CD14-positive monocyte (primary cell): Measurements from ENCODE around the gene PALS1. TPM values are rescaled to one million over a fixed set of nuclear protein-coding genes. Genes with fewer than 3 reads are reported as not detected.

Source experiments
- DNase-seq, 3 donors: peaks; one replicate each; pipeline ENCODE4 v3.0.0-alpha.2; 2011 to 2022
- H2AFZ ChIP-seq: 2 replicates; pipeline ENCODE4 v1.6.0; 2012; ENCODE audit warnings: mild to moderate bottlenecking, low read depth, low read length, inconsistent platforms; ENCODE audit not compliant: insufficient read depth, poor library complexity, severe bottlenecking
- H3K27ac ChIP-seq, 2 donors: 1 replicate in 1 of 2; 2 replicates in 1 of 2; pipeline ENCODE4 v1.5.1; 2012 to 2013; ENCODE audit warnings: low read length in 2 of 2, control low read depth in 1 of 2, inconsistent platforms in 1 of 2, low read depth in 1 of 2, mild to moderate bottlenecking in 1 of 2
- H3K27me3 ChIP-seq, 2 donors: one replicate each; pipeline versions ENCODE4 v1.6.0 to v1.6.1; 2011 to 2013; ENCODE audit warnings: low read length in 2 of 2; ENCODE audit not compliant: control insufficient read depth in 2 of 2, insufficient read depth in 2 of 2
- H3K36me3 ChIP-seq, 2 donors: replicated peaks in 1 of 2; 1 replicate in 1 of 2; 2 replicates in 1 of 2; pipeline versions ENCODE4 v1.5.1 to v1.6.1; 2012 to 2013; ENCODE audit warnings: low read length in 2 of 2, control low read depth in 1 of 2, inconsistent platforms in 1 of 2, mild to moderate bottlenecking in 1 of 2; ENCODE audit not compliant: insufficient read depth in 2 of 2, control insufficient read depth in 1 of 2
- H3K4me1 ChIP-seq, 2 donors: 1 replicate in 1 of 2; 2 replicates in 1 of 2; pipeline versions ENCODE4 v1.5.1 to v1.6.1; 2012 to 2013; ENCODE audit warnings: low read length in 2 of 2, control low read depth in 1 of 2, inconsistent platforms in 1 of 2, mild to moderate bottlenecking in 1 of 2, moderate library complexity in 1 of 2; ENCODE audit not compliant: insufficient read depth in 2 of 2, control insufficient read depth in 1 of 2
- H3K4me2 ChIP-seq: replicated peaks from 2 replicates; pipeline ENCODE3; 2012; ENCODE audit warnings: low read length, moderate library complexity, mild to moderate bottlenecking; ENCODE audit not compliant: poor library complexity, severe bottlenecking; ENCODE audit errors: extremely low read depth
- H3K4me3 ChIP-seq, 3 experiments: fragments of 200-600 bp in 1 of 3; sonication (generic) in 1 of 3; replicated peaks in 1 of 3; 1 replicate in 2 of 3; 2 replicates in 1 of 3; pipeline ENCODE4 v1.5.1; 2011 to 2013; ENCODE audit warnings: low read length in 3 of 3, mild to moderate bottlenecking in 3 of 3, control low read depth in 2 of 3, low read depth in 2 of 3, inconsistent platforms in 1 of 3, moderate library complexity in 1 of 3
- H3K79me2 ChIP-seq: 2 replicates; pipeline ENCODE4 v1.6.0; 2012; ENCODE audit warnings: mild to moderate bottlenecking, control low read depth, inconsistent platforms, low read length, moderate library complexity; ENCODE audit not compliant: insufficient read depth
- H3K9ac ChIP-seq: 2 replicates; pipeline ENCODE4 v1.6.0; 2017; ENCODE audit warnings: low read length, mild to moderate bottlenecking; ENCODE audit not compliant: insufficient read depth, poor library complexity, severe bottlenecking
- H3K9me3 ChIP-seq, 2 donors: replicated peaks in 1 of 2; 1 replicate in 1 of 2; 2 replicates in 1 of 2; pipeline versions ENCODE4 v1.5.1 to v1.6.1; 2012 to 2013; ENCODE audit warnings: low read length in 2 of 2, control low read depth in 1 of 2; ENCODE audit not compliant: control insufficient read depth in 1 of 2, insufficient read depth in 1 of 2
- H4K20me1 ChIP-seq: 2 replicates; pipeline ENCODE4 v1.6.0; 2012; ENCODE audit warnings: mild to moderate bottlenecking, low read length, control low read depth, moderate library complexity; ENCODE audit not compliant: insufficient read depth
- H3K27ac Mint-ChIP-seq, 7 donors: one replicate each; pipeline ENCODE4 v1.8.0; 2020; ENCODE audit warnings: mild to moderate bottlenecking in 7 of 7, mixed read lengths in 7 of 7, moderate library complexity in 6 of 7, inconsistent platforms in 2 of 7
- H3K27me3 Mint-ChIP-seq, 3 donors: one replicate each; pipeline ENCODE4 v1.8.0; 2021 to 2022; ENCODE audit warnings: low read depth in 3 of 3, mild to moderate bottlenecking in 3 of 3, mixed read lengths in 3 of 3, moderate library complexity in 3 of 3, inconsistent platforms in 1 of 3
- H3K36me3 Mint-ChIP-seq, 2 donors: one replicate each; pipeline ENCODE4 v1.8.0; 2020; ENCODE audit warnings: mixed read lengths in 2 of 2, inconsistent platforms in 1 of 2, mild to moderate bottlenecking in 1 of 2
- H3K4me1 Mint-ChIP-seq: one replicate; pipeline ENCODE4 v1.8.0; 2020; ENCODE audit warnings: mild to moderate bottlenecking, mixed read lengths
- H3K4me3 Mint-ChIP-seq, 2 donors: one replicate each; pipeline ENCODE4 v1.8.0; 2020; ENCODE audit warnings: mild to moderate bottlenecking in 2 of 2, mixed read lengths in 2 of 2, moderate library complexity in 1 of 2
- H3K9me3 Mint-ChIP-seq, 7 donors: one replicate each; pipeline ENCODE4 v1.8.0; 2020 to 2022; ENCODE audit warnings: mixed read lengths in 7 of 7, mild to moderate bottlenecking in 6 of 7, moderate library complexity in 6 of 7, inconsistent platforms in 2 of 7
- CTCF ChIP-seq: fragments of 200-600 bp; IDR thresholded peaks from one replicate; pipeline ENCODE4 v1.8.0; 2022; ENCODE audit warnings: antibody characterized with exemption, mild to moderate bottlenecking
- WGBS: methylation state at CpG from one replicate; pipeline ENCODE4 v1.1.5; 2013; ENCODE audit warnings: missing lambda C conversion rate; ENCODE audit not compliant: insufficient coverage; 5-methylcytosine and 5-hydroxymethylcytosine counted together
- intact Hi-C, 2 donors: fragments of 100-400 bp; cut with micrococcal nuclease; formaldehyde crosslinking; loops; one replicate each; pipeline versions ENCODE4 v1.15.0 to v1.15.1; 2023
- polyA plus RNA-seq, 3 donors: library from polyadenylated mRNA; depleted of rRNA in 1 of 3; unstranded in 2 of 3; stranded (reverse) in 1 of 3; fragments of 300-500 nt in 2 of 3; fragments of >200 nt in 1 of 3; fragmentation: Illumina TruSeq in 2 of 3; gene quantifications; 1 replicate in 2 of 3; 2 replicates in 1 of 3; pipeline ENCODE4 v1.2.3, GENCODE V29; 2012 to 2021

The PALS1 gene
- polyA plus RNA-seq, 3 donors = 0.95 to 2.0 (median 2.0) TPM

DNA sequence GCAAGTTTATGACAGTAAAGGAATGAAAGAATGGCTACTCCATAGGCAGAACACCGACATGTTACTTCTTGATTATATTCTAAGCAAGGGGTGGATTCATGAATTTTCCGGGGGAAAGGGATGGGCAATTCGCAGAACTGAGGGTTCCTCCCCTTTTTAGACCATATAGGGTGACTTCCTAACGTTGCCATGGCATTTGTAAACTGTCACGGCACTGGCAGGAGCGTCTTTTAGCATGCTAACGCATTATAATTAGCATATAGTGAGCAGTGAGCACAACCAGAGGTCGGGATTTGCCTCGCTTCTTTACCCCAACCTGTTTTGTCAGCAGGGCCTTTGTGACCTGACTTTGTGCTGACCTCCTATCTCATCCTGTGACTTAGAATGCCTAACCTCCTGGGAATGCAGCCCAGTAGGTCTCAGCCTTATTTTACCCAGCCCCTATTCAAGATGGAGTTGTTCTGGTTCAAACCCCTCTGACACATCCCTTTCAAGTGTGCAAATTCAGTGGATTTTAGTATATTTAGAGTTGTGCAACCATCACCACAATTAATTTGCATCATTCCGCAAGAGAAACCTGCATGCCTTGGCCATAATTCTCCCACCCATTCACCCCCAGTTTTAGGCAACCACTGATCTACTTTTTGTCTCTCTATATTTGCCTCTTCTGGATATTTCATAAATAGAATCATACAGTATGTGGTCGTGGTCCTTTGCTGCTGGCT, 27.4 kb downstream of the PALS1 start:
- Mint-ChIP-seq H3K9me3 (peaks cover 0 to 5% (median 0%) of the 10 kb centered on the region in 7 donors), H3K36me3 (peaks cover 5 to 14% of the 10 kb centered on the region in 2 donors), H3K4me1 (peaks cover 12% of the 10 kb centered on the region), H3K27ac (no peak overlapping the region), H3K4me3 (no peak overlapping the region), H3K27me3 (peaks cover 0 to 2% (median 0%) of the 10 kb centered on the region in 3 donors)
- Histone ChIP-seq H4K20me1 (no peaks in the 10 kb centered on the region), H3K9me3 (no peaks in the 10 kb centered on the region), H3K4me3 (no peak overlapping the region), H3K9ac (no peak overlapping the region), H2AFZ (no peak overlapping the region), H3K36me3 (no peaks in the 10 kb centered on the region), H3K79me2 (no peaks in the 10 kb centered on the region), H3K27ac (no peak overlapping the region), H3K4me1 (no peaks in the 10 kb centered on the region), H3K27me3 (no peaks in the 10 kb centered on the region), H3K4me2 (no peak overlapping the region)
- intact Hi-C loops = no loop called here
- no peak for TF ChIP-seq CTCF
- 69% methylated on average over 5 of the region's 11 CpGs for WGBS
- DNase-seq = no peak

DNA sequence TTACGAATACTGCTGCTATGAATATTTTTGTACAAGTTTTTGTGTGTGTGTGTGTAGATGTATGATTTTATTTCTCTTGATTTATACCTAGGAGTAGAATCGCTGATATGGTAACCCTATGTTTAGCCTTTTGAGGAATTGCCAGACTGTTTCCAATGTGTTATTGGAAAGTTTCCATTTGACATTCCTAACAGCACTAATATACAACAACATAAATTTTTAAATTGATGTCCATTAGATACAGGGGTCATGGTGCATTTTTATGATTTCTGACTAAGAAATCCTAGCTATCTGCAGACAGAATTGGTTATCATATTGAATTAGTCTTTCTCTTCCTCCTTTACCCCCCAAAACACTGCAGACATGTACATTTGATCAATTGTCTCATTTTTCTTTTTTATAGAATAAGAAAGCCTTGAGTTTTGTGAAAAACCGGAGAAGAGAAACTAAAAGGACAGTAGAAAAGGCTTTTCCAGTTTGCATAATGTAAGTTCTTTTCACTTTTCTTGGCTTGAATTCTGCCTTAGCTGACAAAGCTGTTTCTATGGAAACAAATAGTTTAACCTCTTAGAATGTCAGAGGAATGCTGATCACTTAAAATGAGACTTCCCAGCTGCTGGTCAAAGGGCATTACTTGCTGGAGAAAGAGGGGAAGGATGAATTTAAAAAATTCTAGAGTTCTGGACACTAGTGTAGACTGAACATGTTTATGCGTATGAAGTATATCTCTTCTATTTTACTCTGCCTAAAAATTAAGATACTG, 28.2 kb downstream of the PALS1 start:
- Histone ChIP-seq H3K27ac (no peak overlapping the region), H3K9ac (no peak overlapping the region)
- H3K27ac Mint-ChIP-seq = no peak overlapping the region

More for the DNA sequence above, 28.2 kb downstream of the PALS1 start:
- Histone ChIP-seq H3K4me2 (no peak overlapping the region), H3K79me2 (no peaks in the 10 kb centered on the region), H3K4me3 (no peak overlapping the region), H3K9me3 (no peaks in the 10 kb centered on the region), H2AFZ (no peak overlapping the region), H3K4me1 (no peaks in the 10 kb centered on the region), H3K27me3 (no peaks in the 10 kb centered on the region), H3K36me3 (no peaks in the 10 kb centered on the region), H4K20me1 (no peaks in the 10 kb centered on the region)
- H3K36me3 Mint-ChIP-seq = peaks cover 7 to 17% of the 10 kb centered on the region in 2 donors
- H3K4me3 Mint-ChIP-seq = no peak overlapping the region
- no CpG with 5 or more reads among the region's 4 CpGs for WGBS
- no peak for DNase-seq
- peaks cover 0 to 6% (median 0%) of the 10 kb centered on the region in 7 donors for H3K9me3 Mint-ChIP-seq
- H3K4me1 Mint-ChIP-seq = peaks cover 12% of the 10 kb centered on the region
- peaks cover 0 to 2% (median 0%) of the 10 kb centered on the region in 3 donors for H3K27me3 Mint-ChIP-seq
- no peak for TF ChIP-seq CTCF
- intact Hi-C loops = no loop called here
